Right ventricle myocardium inferior (tissue), 1 donor: ENCODE results near the gene MNAT1. TPM values are rescaled to one million over a fixed set of nuclear protein-coding genes. Genes with fewer than 3 reads are reported as not detected.
A peak's percentile ranks its signal among the peaks of the same experiment; 100 is the strongest.
"Not testable (repeated sequence)": the region's sequence is repeated elsewhere in the genome, so short reads cannot be mapped to it uniquely, and the experiment has no call there.

Experiments
- ATAC-seq: fragments of 200-7000 bp; cut with Tn5 transposase; one replicate; pipeline ENCODE4 v1.9.1; 2020; ENCODE audit warnings: mild to moderate bottlenecking, moderate library complexity
- DNase-seq: peaks from one replicate; pipeline ENCODE4 v3.0.0; 2021; ENCODE audit errors: missing footprints
- intact Hi-C: fragments of 100-400 bp; cut with DNase I; formaldehyde crosslinking; loops from one replicate; pipeline ENCODE4 v1.11.0; 2022
- total RNA-seq: library from RNA; stranded (reverse); fragmentation: NEBNext Ultra II Directional; extraction: Animal tissue kit (Norgen Biotek cat#: 25700); gene quantifications from one replicate; pipeline ENCODE4 v1.2.1, GENCODE V29; 2021
- donor health status: DM: no; HTN: yes; CAD: no; lungs with severe emphysema.

MNAT1 gene
- total RNA-seq, 1 donor from 2014 or later = 25.7 TPM

GRCh38 chr14:60780558-60780957, 46.0 kb downstream of the MNAT1 start:
- DNase-seq, ATAC-seq, intact Hi-C loops: not testable (repeated sequence)

DNA sequence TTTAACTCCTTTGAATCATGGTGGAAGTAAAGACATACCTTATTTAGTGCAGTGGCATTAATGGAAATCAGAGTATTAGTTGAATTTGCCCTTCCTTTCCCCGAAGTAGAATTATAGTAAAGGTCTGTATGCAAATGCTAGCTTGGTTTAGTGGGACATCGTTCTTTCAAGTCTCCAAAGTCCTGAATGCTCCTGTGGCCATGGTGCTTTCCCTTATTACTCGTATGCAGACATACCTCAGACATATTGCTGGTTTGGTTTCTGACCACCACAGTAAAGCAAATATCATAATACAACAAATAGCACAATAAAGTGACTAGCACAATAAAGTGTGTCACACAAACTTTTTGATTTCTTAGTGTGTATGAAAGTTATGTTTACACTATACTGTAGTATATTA, 52.3 kb downstream of the MNAT1 start:
- DNase-seq (no peak), ATAC-seq (no peak)
- intact Hi-C loops = no loop called here

- DNase-seq (no peak), ATAC-seq (no peak)
- intact Hi-C loops = no loop called here
Measured at GRCh38 chr14:60789656-60790055, 55.1 kb downstream of the MNAT1 start.

GRCh38 chr14:60790850-60791249, 56.3 kb downstream of the MNAT1 start:
- DNase-seq = no peak
- intact Hi-C loops = no loop called here

GRCh38 chr14:60796434-60796833, 61.9 kb downstream of the MNAT1 start:
- ATAC-seq (no peak), DNase-seq (no peak)
- intact Hi-C loops = no loop called here

More at GRCh38 chr14:60790850-60791249, 56.3 kb downstream of the MNAT1 start:
- ATAC-seq = no peak

- ATAC-seq = no peak
- no peak for DNase-seq
- intact Hi-C loops = no loop called here
Measured at GRCh38 chr14:60800409-60800808, 65.8 kb downstream of the MNAT1 start.

DNA sequence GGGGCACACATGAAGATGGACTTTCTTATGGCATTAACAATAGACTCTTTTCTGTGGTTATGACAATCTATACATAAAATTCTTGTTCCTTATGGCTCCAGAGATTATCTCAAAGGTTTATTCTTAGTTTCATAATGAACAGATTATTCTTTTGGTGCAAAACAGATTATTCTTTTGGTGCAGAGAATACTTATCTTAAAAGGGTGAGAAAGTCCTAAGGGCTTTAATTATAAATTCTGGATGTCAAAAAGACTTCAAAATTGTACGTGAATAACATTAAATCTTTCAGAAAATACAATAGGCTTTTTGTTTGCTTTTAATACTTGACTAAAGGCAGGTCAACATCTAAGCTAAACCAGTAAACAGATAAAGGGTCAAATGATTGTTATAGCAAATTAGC, 69.3 kb downstream of the MNAT1 start:
- intact Hi-C loops = no loop called here
- ATAC-seq (no peak), DNase-seq (no peak)

GRCh38 chr14:60805841-60806430, 71.4 kb downstream of the MNAT1 start:
- intact Hi-C loops = no loop called here
- ATAC-seq (no peak), DNase-seq (no peak)

DNA sequence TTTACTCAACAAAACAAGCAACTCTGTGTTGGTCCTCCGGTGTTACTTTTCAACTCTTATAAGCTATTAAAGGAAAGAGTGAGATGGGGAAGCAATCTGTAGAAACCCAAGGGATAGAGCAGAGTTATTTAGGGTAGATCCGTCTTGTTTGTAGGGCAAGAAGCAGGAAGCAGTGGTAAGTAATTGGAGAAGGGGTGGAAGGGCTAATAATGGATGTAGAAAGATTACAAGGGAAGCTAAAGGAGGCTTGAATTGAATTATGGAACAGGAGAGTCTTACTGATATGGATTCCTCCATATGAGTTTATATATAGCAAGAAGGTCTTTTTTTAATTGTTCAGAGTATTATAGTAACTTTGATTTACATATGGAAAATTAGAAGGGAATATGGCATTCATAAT, 72.7 kb downstream of the MNAT1 start:
- intact Hi-C loops = no loop called here
- DNase-seq (no peak), ATAC-seq (no peak)

- no peak for ATAC-seq
- intact Hi-C loops = no loop called here
Measured at GRCh38 chr14:60807971-60808370, 73.4 kb downstream of the MNAT1 start.

GRCh38 chr14:60812987-60813386, 78.4 kb downstream of the MNAT1 start:
- DNase-seq (no peak), ATAC-seq (no peak)
- intact Hi-C loops = no loop called here

More at GRCh38 chr14:60807971-60808370, 73.4 kb downstream of the MNAT1 start:
- no peak for DNase-seq

- ATAC-seq (no peak), DNase-seq (no peak)
- intact Hi-C loops = no loop called here
Measured at GRCh38 chr14:60815371-60815770, 80.8 kb downstream of the MNAT1 start.

- DNase-seq = no peak
- intact Hi-C loops = no loop called here
- no peak for ATAC-seq
Measured at GRCh38 chr14:60817113-60817512, 82.6 kb downstream of the MNAT1 start.

- no peak for ATAC-seq
- intact Hi-C loops = no loop called here
- DNase-seq = no peak
Measured at GRCh38 chr14:60819575-60819974, 85.0 kb downstream of the MNAT1 start.

- intact Hi-C loops = no loop called here
- DNase-seq (no peak), ATAC-seq (no peak)
Measured at GRCh38 chr14:60838601-60839000, 104.0 kb downstream of the MNAT1 start.

- ATAC-seq (no peak), DNase-seq (no peak)
- intact Hi-C loops = no loop called here
Measured at GRCh38 chr14:60839057-60839456, 104.5 kb downstream of the MNAT1 start.

- no peak for DNase-seq
- ATAC-seq = peak; percentile 54
Measured at GRCh38 chr14:60839657-60840056, 105.1 kb downstream of the MNAT1 start.

DNA sequence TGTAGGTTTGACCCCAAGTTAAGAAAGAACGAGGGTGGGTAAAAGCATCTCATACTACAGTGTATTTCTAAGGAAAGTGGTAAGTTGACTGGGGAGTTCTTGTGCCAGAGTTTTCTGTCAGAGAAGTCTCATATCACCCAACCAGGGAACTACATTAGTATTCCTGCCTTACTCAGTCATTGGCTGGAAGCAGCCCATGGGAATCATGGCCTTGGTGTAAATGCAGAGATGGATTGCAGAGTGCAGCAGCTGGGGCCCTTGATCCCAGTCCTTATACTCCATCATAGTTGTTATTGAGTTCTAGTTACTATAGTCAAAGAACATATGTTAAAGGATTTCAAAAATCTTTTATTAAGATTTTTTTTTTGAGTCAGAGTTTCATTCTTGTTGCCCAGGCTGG, 105.8 kb downstream of the MNAT1 start:
- ATAC-seq (no peak), DNase-seq (no peak)
- intact Hi-C loops = no loop called here

More at GRCh38 chr14:60839657-60840056, 105.1 kb downstream of the MNAT1 start:
- intact Hi-C loops = no loop called here

GRCh38 chr14:60845523-60845922, 111.0 kb downstream of the MNAT1 start:
- intact Hi-C loops = no loop called here
- ATAC-seq = no peak

GRCh38 chr14:60848066-60848465, 113.5 kb downstream of the MNAT1 start:
- no peak for DNase-seq
- intact Hi-C loops = no loop called here
- ATAC-seq = no peak

More at GRCh38 chr14:60845523-60845922, 111.0 kb downstream of the MNAT1 start:
- no peak for DNase-seq

DNA sequence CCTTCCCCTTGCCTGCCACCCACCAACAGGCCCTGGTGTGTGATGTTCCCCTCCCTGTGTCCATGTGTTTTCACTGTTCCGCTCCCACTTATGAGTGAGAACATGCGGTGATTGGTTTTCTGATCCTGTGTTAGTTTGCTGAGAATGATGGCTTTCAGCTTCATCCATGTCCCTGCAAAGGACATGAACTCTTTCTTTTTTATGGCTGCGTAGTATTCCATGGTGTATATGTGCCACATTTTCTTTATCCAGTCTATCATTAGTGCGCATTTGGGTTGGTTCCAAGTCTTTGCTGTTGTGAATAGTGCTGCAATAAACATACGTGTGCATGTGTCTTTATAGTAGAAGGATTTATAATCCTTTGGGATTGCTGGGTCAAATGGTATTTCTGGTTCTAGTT, 117.1 kb downstream of the MNAT1 start:
- ATAC-seq, DNase-seq: not testable (repeated sequence)
- intact Hi-C loops = loop anchor here (10.0 kb wide), 1 partner anchor 97 kb away; no protein-coding TSS in a partner anchor
